Keratinocyte (primary cell): ENCODE data around the gene PARD3. TPM values are rescaled to one million over a fixed set of nuclear protein-coding genes. Genes with fewer than 3 reads are reported as not detected.

Experiments used
- DNase-seq: peaks from one replicate; pipeline ENCODE4 v3.0.0-alpha.2; 2011; ENCODE audit warnings: low read depth, missing footprints, low spot score
- FAIRE-seq: peaks from 2 replicates; lab custom pipeline; 2011; peaks lifted over from hg19 to GRCh38; lab: Jason Lieb, UNC
- H2AFZ ChIP-seq: 2 replicates; pipeline ENCODE4 v1.6.0; 2012; ENCODE audit warnings: low read length, control low read depth, inconsistent platforms; ENCODE audit not compliant: control insufficient read depth
- H3K27ac ChIP-seq: 2 replicates; pipeline ENCODE4 v1.5.1; 2011; ENCODE audit warnings: low read length; ENCODE audit not compliant: control insufficient read depth, insufficient read depth
- H3K27me3 ChIP-seq: 3 replicates; pipeline ENCODE4 v1.6.0; 2011; ENCODE audit warnings: low read length; ENCODE audit not compliant: control insufficient read depth, insufficient read depth; ENCODE audit errors: extremely low read depth
- H3K36me3 ChIP-seq, 2 experiments: 2 replicates in 1 of 2; 3 replicates in 1 of 2; pipeline ENCODE4 v1.5.1; 2011; ENCODE audit warnings: low read length in 2 of 2, mild to moderate bottlenecking in 1 of 2; ENCODE audit not compliant: control insufficient read depth in 2 of 2, insufficient read depth in 2 of 2; ENCODE audit errors: extremely low read depth in 1 of 2
- H3K4me1 ChIP-seq: 3 replicates; pipeline ENCODE4 v1.5.1; 2011; ENCODE audit warnings: low read length; ENCODE audit not compliant: control insufficient read depth, insufficient read depth; ENCODE audit errors: extremely low read depth
- H3K4me2 ChIP-seq: 3 replicates; pipeline ENCODE4 v1.6.0; 2011; ENCODE audit warnings: low read depth, low read length; ENCODE audit not compliant: control insufficient read depth, insufficient read depth; ENCODE audit errors: extremely low read depth
- H3K4me3 ChIP-seq, 3 experiments: fragments of 200-600 bp in 1 of 3; sonication (generic) in 1 of 3; 2 replicates in 2 of 3; 3 replicates in 1 of 3; pipeline ENCODE4 v1.5.1; 2011 to 2016; ENCODE audit warnings: low read length in 3 of 3, mild to moderate bottlenecking in 3 of 3, control low read depth in 2 of 3, inconsistent platforms in 1 of 3, low read depth in 1 of 3, mixed read lengths in 1 of 3, mixed run types in 1 of 3, moderate library complexity in 1 of 3; ENCODE audit not compliant: control insufficient read depth in 2 of 3, insufficient read depth in 2 of 3; ENCODE audit errors: extremely low read depth in 1 of 3
- H3K79me2 ChIP-seq: 2 replicates; pipeline ENCODE4 v1.6.0; 2012; ENCODE audit warnings: low read length; ENCODE audit not compliant: control insufficient read depth, insufficient read depth
- H3K9ac ChIP-seq: 3 replicates; pipeline ENCODE4 v1.6.0; 2011; ENCODE audit warnings: low read length; ENCODE audit not compliant: control insufficient read depth, insufficient read depth; ENCODE audit errors: extremely low read depth
- H3K9me1 ChIP-seq: 3 replicates; pipeline ENCODE4 v1.6.0; 2011; ENCODE audit warnings: low read length; ENCODE audit not compliant: control insufficient read depth, insufficient read depth; ENCODE audit errors: extremely low read depth
- H3K9me3 ChIP-seq: 2 replicates; pipeline ENCODE4 v1.5.1; 2012; ENCODE audit warnings: low read depth, low read length; ENCODE audit not compliant: control insufficient read depth
- H4K20me1 ChIP-seq: 3 replicates; pipeline ENCODE4 v1.6.0; 2011; ENCODE audit warnings: low read length; ENCODE audit not compliant: control insufficient read depth, insufficient read depth; ENCODE audit errors: extremely low read depth
- EZH2 ChIP-seq: IDR thresholded peaks from one replicate; pipeline ENCODE4 v1.6.1; 2012; ENCODE audit warnings: inconsistent platforms, mild to moderate bottlenecking, low read length, moderate library complexity
- dilution Hi-C: fragments of 300-500 bp; cut with MboI; formaldehyde crosslinking; loops from one replicate; pipeline ENCODE4 v1.7.0; 2020; ENCODE audit warnings: low sequenced_read_pairs; ENCODE audit not compliant: extremely low pct_ligation_motif_present
- polyA plus RNA-seq, 5 experiments: library from polyadenylated mRNA; depleted of rRNA in 3 of 5; stranded (reverse) in 3 of 5; stranded (forward) in 1 of 5; unstranded in 1 of 5; fragments of >200 nt; gene quantifications; 1 replicate in 1 of 5; 2 replicates in 3 of 5; 3 replicates in 1 of 5; pipeline versions ENCODE4 v1.2.1 to v1.2.3, GENCODE V29; 2011 to 2012; ENCODE audit warnings: missing spikeins in 2 of 5, low read depth in 1 of 5, low replicate concordance in 1 of 5
- TF ChIP-seq, protein P1 (sequence below), 3 experiments: IDR thresholded peaks in 1 of 3; conservative IDR thresholded peaks in 1 of 3; optimal IDR thresholded peaks in 1 of 3; 2 replicates in 2 of 3; 3 replicates in 1 of 3; pipeline versions ENCODE3 to v1.5.1; 2011; ENCODE audit warnings: low read length in 3 of 3, mild to moderate bottlenecking in 3 of 3, moderate library complexity in 2 of 3, control low read depth in 1 of 3, inconsistent platforms in 1 of 3; ENCODE audit not compliant: insufficient read depth in 2 of 3; ENCODE audit errors: extremely low read depth in 1 of 3

PARD3 gene
- polyA plus RNA-seq, 1 donor (not counting 4 experiments of a cell fraction or from before 2014, with no cell fraction given) = 46.4 TPM

DNA sequence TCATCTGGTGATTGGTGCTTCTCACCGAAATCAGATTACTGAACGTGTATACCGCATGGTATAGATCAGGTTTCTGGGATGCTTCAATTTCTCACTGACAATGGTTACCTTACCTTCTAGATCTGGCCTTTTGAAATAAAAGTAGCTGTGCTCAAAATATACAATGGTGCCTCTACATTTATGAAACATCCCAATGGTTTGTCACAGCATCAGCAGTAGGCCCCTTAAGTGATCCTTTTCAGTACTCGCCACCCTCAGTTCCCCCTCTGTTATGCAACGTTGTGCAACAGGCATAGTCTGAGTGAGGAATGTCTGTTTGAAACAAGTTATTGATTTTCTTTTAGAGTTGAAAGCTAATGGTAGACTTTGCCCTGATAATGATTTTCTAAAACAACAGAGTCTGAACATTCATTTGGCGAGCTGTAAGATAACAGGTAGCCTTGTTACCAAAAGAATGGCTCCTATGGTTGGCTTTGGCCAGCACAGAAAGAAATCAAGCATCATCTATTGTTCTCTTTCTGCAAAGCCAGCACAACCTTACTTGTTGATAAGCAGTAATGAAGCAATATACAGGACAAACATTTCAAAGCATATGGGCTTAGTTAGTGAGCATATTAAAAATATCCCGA, 693.9 kb downstream of the PARD3 start:
- H3K36me3 ChIP-seq = no peaks in the 10 kb centered on the region
- H3K9me1 ChIP-seq = no peaks in the 10 kb centered on the region
- H3K79me2 ChIP-seq = no peaks in the 10 kb centered on the region
- no peaks in the 10 kb centered on the region for H3K9me3 ChIP-seq
- no peak overlapping the region for H3K9ac ChIP-seq
- H4K20me1 ChIP-seq = no peaks in the 10 kb centered on the region
- no peak overlapping the region for H2AFZ ChIP-seq
- H3K4me2 ChIP-seq = no peak overlapping the region
- peaks cover 4% of the 10 kb centered on the region for H3K4me1 ChIP-seq
- DNase-seq (no peak), FAIRE-seq (no peak)
- H3K27ac ChIP-seq = no peak overlapping the region
- TF ChIP-seq, protein P1, sequence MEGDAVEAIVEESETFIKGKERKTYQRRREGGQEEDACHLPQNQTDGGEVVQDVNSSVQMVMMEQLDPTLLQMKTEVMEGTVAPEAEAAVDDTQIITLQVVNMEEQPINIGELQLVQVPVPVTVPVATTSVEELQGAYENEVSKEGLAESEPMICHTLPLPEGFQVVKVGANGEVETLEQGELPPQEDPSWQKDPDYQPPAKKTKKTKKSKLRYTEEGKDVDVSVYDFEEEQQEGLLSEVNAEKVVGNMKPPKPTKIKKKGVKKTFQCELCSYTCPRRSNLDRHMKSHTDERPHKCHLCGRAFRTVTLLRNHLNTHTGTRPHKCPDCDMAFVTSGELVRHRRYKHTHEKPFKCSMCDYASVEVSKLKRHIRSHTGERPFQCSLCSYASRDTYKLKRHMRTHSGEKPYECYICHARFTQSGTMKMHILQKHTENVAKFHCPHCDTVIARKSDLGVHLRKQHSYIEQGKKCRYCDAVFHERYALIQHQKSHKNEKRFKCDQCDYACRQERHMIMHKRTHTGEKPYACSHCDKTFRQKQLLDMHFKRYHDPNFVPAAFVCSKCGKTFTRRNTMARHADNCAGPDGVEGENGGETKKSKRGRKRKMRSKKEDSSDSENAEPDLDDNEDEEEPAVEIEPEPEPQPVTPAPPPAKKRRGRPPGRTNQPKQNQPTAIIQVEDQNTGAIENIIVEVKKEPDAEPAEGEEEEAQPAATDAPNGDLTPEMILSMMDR (optimal IDR thresholded peaks at IDR 0.05 in 1 of 3, IDR thresholded peaks at IDR 0.05 in 1 of 3, conservative IDR thresholded peaks at IDR 0.05 in 1 of 3; ENCODE audit: extremely low read depth in 1 of 3, insufficient read depth in 2 of 3, low read length in 3 of 3) = no peak
- TF ChIP-seq EZH2 = no peak
- H3K27me3 ChIP-seq = no peaks in the 10 kb centered on the region
- dilution Hi-C loops = no loop called here
- H3K4me3 ChIP-seq = no peak overlapping the region

DNA sequence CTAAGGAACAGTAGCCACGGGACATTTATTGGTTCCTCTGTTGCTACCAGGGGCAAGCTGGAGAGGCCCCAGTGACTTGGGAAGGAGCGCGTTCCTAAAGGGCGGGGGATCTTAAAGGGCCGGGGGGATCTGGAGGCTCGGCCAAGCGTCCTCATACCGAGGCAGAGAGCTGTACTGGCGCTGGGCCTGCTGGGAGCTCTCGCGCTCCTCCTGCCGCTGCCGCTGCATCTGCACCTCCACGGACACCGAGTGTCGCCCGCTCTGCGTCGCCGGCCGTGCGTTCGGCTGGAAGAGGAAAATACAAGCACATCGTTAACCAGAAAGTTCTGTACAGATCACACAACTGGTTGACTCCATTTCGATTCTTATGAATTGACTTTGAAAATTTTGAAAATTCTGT, 695.6 kb downstream of the PARD3 start:
- Histone ChIP-seq H3K9me3 (no peaks in the 10 kb centered on the region), H3K9ac (no peak overlapping the region), H3K36me3 (no peaks in the 10 kb centered on the region), H3K9me1 (no peaks in the 10 kb centered on the region), H3K4me2 (no peak overlapping the region), H3K4me3 (no peak overlapping the region), H4K20me1 (no peaks in the 10 kb centered on the region), H3K27ac (no peak overlapping the region), H2AFZ (no peak overlapping the region), H3K27me3 (no peaks in the 10 kb centered on the region), H3K4me1 (peaks cover 2% of the 10 kb centered on the region), H3K79me2 (no peaks in the 10 kb centered on the region)
- FAIRE-seq = no peak
- dilution Hi-C loops = no loop called here
- no peak for TF ChIP-seq EZH2
- TF ChIP-seq, protein P1 (optimal IDR thresholded peaks at IDR 0.05 in 1 of 3, IDR thresholded peaks at IDR 0.05 in 1 of 3, conservative IDR thresholded peaks at IDR 0.05 in 1 of 3; ENCODE audit: extremely low read depth in 1 of 3, insufficient read depth in 2 of 3, low read length in 3 of 3) = no peak
- no peak for DNase-seq
